GM12878 (cell line): ENCODE results near the gene SORCS2.
"Not testable (repeated sequence)": the region's sequence is repeated elsewhere in the genome, so short reads cannot be mapped to it uniquely, and the experiment has no call there.

Experiments
- CEBPB ChIP-seq, 2 experiments: fragments of 150-350 bp in 1 of 2; IDR thresholded peaks; 2 replicates each; pipeline ENCODE4 v1.6.1; 2012 to 2014; ENCODE audit warnings: low read depth in 2 of 2, low read length in 2 of 2, borderline replicate concordance in 1 of 2, inconsistent platforms in 1 of 2
- PKNOX1 ChIP-seq: fragments of 450-650 bp; IDR thresholded peaks from 2 replicates; pipeline ENCODE4 v1.6.1; 2016; ENCODE audit warnings: mild to moderate bottlenecking
- POLR2A ChIP-seq: IDR thresholded peaks from 2 replicates; pipeline ENCODE4 v1.6.1; 2011; ENCODE audit warnings: low read depth, mild to moderate bottlenecking, low read length
- POLR2AphosphoS5 ChIP-seq: IDR thresholded peaks from 2 replicates; pipeline ENCODE4 v1.6.1; 2011; ENCODE audit warnings: mild to moderate bottlenecking, low read length, inconsistent platforms
- RB1 ChIP-seq: fragments of 450-650 bp; formaldehyde crosslinking; IDR thresholded peaks from 2 replicates; pipeline ENCODE4 v1.6.1; 2017; ENCODE audit warnings: mild to moderate bottlenecking, borderline replicate concordance
- RCOR1 ChIP-seq: conservative IDR thresholded peaks from 2 replicates; pipeline ENCODE4 v1.6.1; 2012; ENCODE audit warnings: low read depth, low read length, improper control_type of control experiment
- SUZ12 ChIP-seq: fragments of 200-600 bp; sonication (generic); IDR thresholded peaks from one replicate; pipeline ENCODE4 v1.6.1; 2018; ENCODE audit warnings: antibody characterized with exemption, mild to moderate bottlenecking; ENCODE audit not compliant: unreplicated experiment
- TAF1 ChIP-seq: IDR thresholded peaks from 2 replicates; pipeline ENCODE4 v1.6.1; 2011; ENCODE audit warnings: mild to moderate bottlenecking, low read depth, low read length, borderline replicate concordance
- ZBTB40 ChIP-seq: fragments of 450-650 bp; IDR thresholded peaks from 2 replicates; pipeline ENCODE4 v1.6.1; 2016; ENCODE audit warnings: mild to moderate bottlenecking, moderate library complexity, borderline replicate concordance
- ZNF217 ChIP-seq: fragments of 450-650 bp; IDR thresholded peaks from 2 replicates; pipeline ENCODE4 v1.6.1; 2017; ENCODE audit warnings: antibody characterized with exemption, mild to moderate bottlenecking
- TF ChIP-seq, protein P1 (sequence below), 3 experiments: IDR thresholded peaks in 2 of 3; conservative IDR thresholded peaks in 1 of 3; 2 replicates each; pipeline ENCODE4 v1.5.1; 2011; ENCODE audit warnings: low read depth in 3 of 3, low read length in 3 of 3, mild to moderate bottlenecking in 3 of 3, control low read depth in 2 of 3, moderate library complexity in 2 of 3, inconsistent platforms in 1 of 3, mixed read lengths in 1 of 3; ENCODE audit not compliant: control insufficient read depth in 2 of 3, insufficient read depth in 1 of 3; ENCODE audit errors: extremely low read depth in 1 of 3

DNA sequence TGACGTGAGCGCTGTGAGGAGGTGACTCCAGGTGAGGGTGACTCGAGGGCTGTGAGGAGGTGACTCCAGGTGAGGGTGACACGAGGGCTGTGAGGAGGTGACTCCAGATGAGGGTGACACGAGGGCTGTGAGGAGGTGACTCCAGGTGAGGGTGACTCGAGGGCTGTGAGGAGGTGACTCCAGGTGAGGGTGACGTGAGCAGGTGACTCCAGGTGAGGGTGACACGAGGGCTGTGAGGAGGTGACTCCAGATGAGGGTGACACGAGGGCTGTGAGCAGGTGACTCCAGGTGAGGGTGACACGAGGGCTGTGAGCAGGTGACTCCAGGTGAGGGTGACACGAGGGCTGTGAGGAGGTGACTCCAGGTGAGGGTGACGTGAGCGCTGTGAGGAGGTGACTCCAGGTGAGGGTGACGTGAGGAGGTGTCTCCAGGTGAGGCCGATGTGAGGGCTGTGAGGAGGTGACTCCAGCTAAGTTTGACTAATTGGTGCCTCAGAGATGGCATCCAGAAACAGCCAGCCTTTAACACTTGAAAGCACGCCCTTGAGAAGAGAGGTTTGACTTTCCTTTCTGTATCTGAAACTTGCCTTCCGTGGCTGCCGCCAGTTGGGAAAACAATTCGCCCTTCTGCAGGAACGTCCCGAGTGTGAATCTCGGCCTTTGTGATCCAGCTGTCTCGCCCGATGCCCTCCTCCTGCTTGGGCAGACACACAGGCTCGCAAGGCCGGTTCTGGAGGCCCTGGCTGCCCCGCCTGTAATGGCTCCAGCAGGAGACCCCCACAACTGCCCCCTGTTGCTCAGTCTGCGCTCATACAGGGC lies 27.1 kb upstream of the SORCS2 start:
- TF ChIP-seq POLR2A; POLR2AphosphoS5; PKNOX1; ZBTB40; SUZ12; CEBPB (IDR thresholded peaks at IDR 0.05; ENCODE audit: borderline replicate concordance in 1 of 2, low read depth in 2 of 2, low read length in 2 of 2); ZNF217; TAF1; RCOR1; RB1: not testable (repeated sequence)
- TF ChIP-seq, protein P1, sequence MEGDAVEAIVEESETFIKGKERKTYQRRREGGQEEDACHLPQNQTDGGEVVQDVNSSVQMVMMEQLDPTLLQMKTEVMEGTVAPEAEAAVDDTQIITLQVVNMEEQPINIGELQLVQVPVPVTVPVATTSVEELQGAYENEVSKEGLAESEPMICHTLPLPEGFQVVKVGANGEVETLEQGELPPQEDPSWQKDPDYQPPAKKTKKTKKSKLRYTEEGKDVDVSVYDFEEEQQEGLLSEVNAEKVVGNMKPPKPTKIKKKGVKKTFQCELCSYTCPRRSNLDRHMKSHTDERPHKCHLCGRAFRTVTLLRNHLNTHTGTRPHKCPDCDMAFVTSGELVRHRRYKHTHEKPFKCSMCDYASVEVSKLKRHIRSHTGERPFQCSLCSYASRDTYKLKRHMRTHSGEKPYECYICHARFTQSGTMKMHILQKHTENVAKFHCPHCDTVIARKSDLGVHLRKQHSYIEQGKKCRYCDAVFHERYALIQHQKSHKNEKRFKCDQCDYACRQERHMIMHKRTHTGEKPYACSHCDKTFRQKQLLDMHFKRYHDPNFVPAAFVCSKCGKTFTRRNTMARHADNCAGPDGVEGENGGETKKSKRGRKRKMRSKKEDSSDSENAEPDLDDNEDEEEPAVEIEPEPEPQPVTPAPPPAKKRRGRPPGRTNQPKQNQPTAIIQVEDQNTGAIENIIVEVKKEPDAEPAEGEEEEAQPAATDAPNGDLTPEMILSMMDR (IDR thresholded peaks at IDR 0.05 in 2 of 3, conservative IDR thresholded peaks at IDR 0.05 in 1 of 3; ENCODE audit: control insufficient read depth in 2 of 3, extremely low read depth in 1 of 3, insufficient read depth in 1 of 3, low read depth in 3 of 3, low read length in 3 of 3): not testable (repeated sequence)
